ENCODE measurements around the gene MAP3K10. TPM values are rescaled to one million over a fixed set of nuclear protein-coding genes. Genes with fewer than 3 reads are reported as not detected.

MAP3K10 gene
- total RNA-seq, 4 donors from 2014 or later = 4.8 to 10.1 (median 5.3) TPM

- H3K27ac ChIP-seq = no peak overlapping the region
- 87 to 89% methylated on average over 5 of the region's 5 CpGs for WGBS, 2 donors
- H3K4me3 ChIP-seq = no peak overlapping the region
- H3K27me3 ChIP-seq = peaks cover 0 to 41% (median 8%) of the 10 kb centered on the region in 4 donors
- peaks cover 9 to 32% (median 17%) of the 10 kb centered on the region in 3 donors for H3K4me1 ChIP-seq
- TF ChIP-seq CTCF (IDR thresholded peaks at IDR 0.05) = no peak
- TF ChIP-seq POLR2A (IDR thresholded peaks at IDR 0.05) = no peak
- no peaks in the 10 kb centered on the region for H3K9me3 ChIP-seq
- peaks cover 1 to 15% (median 5%) of the 10 kb centered on the region in 3 donors for H3K36me3 ChIP-seq
- intact Hi-C loops (cut with DNase I) = no loop called here
- no peak for DNase-seq
Observed at GRCh38 chr19:40228863-40229262, 37.6 kb downstream of the MAP3K10 start.

GRCh38 chr19:40229484-40229883, 38.3 kb downstream of the MAP3K10 start:
- H3K36me3 ChIP-seq = peaks cover 5 to 21% (median 5%) of the 10 kb centered on the region in 3 donors
- no peak overlapping the region for H3K4me3 ChIP-seq
- H3K27ac ChIP-seq = no peak overlapping the region
- no peaks in the 10 kb centered on the region for H3K9me3 ChIP-seq
- peaks cover 0 to 35% (median 4%) of the 10 kb centered on the region in 4 donors for H3K27me3 ChIP-seq
- H3K4me1 ChIP-seq = peaks cover 9 to 32% (median 17%) of the 10 kb centered on the region in 3 donors
- intact Hi-C loops (cut with DNase I) = no loop called here
- TF ChIP-seq POLR2A (IDR thresholded peaks at IDR 0.05) = no peak
- TF ChIP-seq CTCF (IDR thresholded peaks at IDR 0.05) = no peak
- 19 to 20% methylated on average over 3 of the region's 3 CpGs for WGBS, 2 donors
- no peak for DNase-seq

DNA sequence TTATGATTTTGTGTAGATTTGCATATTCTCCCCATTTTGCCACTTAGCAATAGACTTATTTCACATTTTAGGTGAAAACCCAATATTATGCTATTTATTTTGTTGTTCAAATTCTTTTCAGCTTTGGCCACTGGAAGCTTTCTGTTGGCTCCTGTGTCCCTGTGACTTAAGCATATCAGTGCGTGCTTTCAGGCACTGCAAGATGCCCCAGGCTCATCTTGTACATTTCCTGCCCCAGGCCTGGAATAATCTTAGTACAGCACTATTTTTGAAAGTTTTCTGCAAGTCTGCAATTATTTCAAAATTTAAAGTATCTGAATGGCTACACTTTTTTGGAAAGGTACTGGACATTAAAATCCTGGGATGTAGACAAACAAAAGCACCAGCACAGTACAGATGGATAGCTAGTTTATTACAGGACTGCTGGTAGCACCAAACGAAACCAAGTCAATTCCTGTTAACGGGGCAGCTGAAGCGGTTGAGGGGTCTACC, 38.7 kb downstream of the MAP3K10 start:
- Histone ChIP-seq H3K4me1 (peaks cover 9 to 32% (median 17%) of the 10 kb centered on the region in 3 donors), H3K27ac (no peak overlapping the region), H3K27me3 (peaks cover 0 to 30% (median 4%) of the 10 kb centered on the region in 4 donors), H3K36me3 (peaks cover 7 to 26% (median 7%) of the 10 kb centered on the region in 3 donors), H3K4me3 (no peak overlapping the region), H3K9me3 (no peaks in the 10 kb centered on the region)
- TF ChIP-seq POLR2A (IDR thresholded peaks at IDR 0.05) (no peak), CTCF (IDR thresholded peaks at IDR 0.05) (no peak)
- 75 to 84% methylated on average over 4 of the region's 4 CpGs for WGBS, 2 donors
- DNase-seq = no peak
- intact Hi-C loops (cut with DNase I) = no loop called here

DNA sequence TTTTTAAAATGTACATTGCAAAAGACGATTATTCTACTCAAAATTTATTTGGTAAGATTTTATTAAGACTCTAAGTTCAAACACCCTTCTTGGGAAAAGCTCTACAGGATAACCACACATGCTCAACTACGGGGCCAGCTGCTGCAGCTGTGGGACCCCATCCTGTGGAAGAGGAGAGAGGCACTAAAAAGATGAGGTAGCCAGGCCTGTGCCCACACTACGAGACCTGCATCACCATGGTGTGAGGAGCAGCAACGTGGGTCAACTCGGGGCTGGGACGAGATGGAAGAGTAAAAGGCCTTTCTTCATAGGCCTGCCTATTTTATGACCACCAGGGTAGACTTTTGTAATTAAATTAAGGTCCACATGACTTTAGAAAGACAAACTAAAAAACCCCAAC, 39.8 kb downstream of the MAP3K10 start:
- Histone ChIP-seq H3K9me3 (no peaks in the 10 kb centered on the region), H3K4me3 (no peak overlapping the region)

More for the DNA sequence above, 39.8 kb downstream of the MAP3K10 start:
- Histone ChIP-seq H3K4me1 (peaks cover 6 to 25% (median 13%) of the 10 kb centered on the region in 3 donors), H3K27me3 (peaks cover 0 to 19% (median 4%) of the 10 kb centered on the region in 4 donors), H3K27ac (no peak overlapping the region), H3K36me3 (peaks cover 18 to 37% (median 18%) of the 10 kb centered on the region in 3 donors)
- TF ChIP-seq POLR2A (IDR thresholded peaks at IDR 0.05) (no peak), CTCF (IDR thresholded peaks at IDR 0.05) (no peak)
- no peak for DNase-seq
- WGBS, 2 donors = 83% methylated on average over 6 of the region's 6 CpGs
- intact Hi-C loops (cut with DNase I) = no loop called here
